Skeletal muscle tissue (tissue), 4 donors: ENCODE data around the gene TAF9B. TPM values are rescaled to one million over a fixed set of nuclear protein-coding genes. Genes with fewer than 3 reads are reported as not detected.
"Not testable (repeated sequence)": the region's sequence is repeated elsewhere in the genome, so short reads cannot be mapped to it uniquely, and the experiment has no call there.

Source experiments
- H3K27ac ChIP-seq: one replicate; pipeline ENCODE4 v1.7.0; 2013; ENCODE audit warnings: mild to moderate bottlenecking, low read depth, low read length, inconsistent platforms
- H3K27me3 ChIP-seq, 3 donors: one replicate each; pipeline ENCODE4 v1.7.0; 2013; ENCODE audit warnings: low read length in 3 of 3; ENCODE audit not compliant: control insufficient read depth in 3 of 3, insufficient read depth in 3 of 3
- H3K36me3 ChIP-seq, 3 donors: one replicate each; pipeline ENCODE4 v1.7.0; 2013; ENCODE audit warnings: low read length in 3 of 3; ENCODE audit not compliant: control insufficient read depth in 3 of 3, insufficient read depth in 3 of 3
- H3K4me1 ChIP-seq, 3 donors: one replicate each; pipeline ENCODE4 v1.7.0; 2013; ENCODE audit warnings: low read length in 3 of 3, mild to moderate bottlenecking in 3 of 3; ENCODE audit not compliant: control insufficient read depth in 3 of 3, insufficient read depth in 3 of 3
- H3K4me3 ChIP-seq, 3 donors: one replicate each; pipeline ENCODE4 v1.7.0; 2013; ENCODE audit warnings: low read length in 3 of 3
- H3K9ac ChIP-seq, 3 donors: one replicate each; pipeline ENCODE4 v1.7.0; 2013; ENCODE audit warnings: low read length in 3 of 3, mild to moderate bottlenecking in 3 of 3, moderate library complexity in 2 of 3, low read depth in 1 of 3
- H3K9me3 ChIP-seq, 3 donors: one replicate each; pipeline ENCODE4 v1.7.0; 2013; ENCODE audit warnings: low read length in 3 of 3; ENCODE audit not compliant: control insufficient read depth in 3 of 3
- total RNA-seq: library from RNA; depleted of rRNA; stranded (reverse); fragments of >200 nt; gene quantifications from one replicate; pipeline ENCODE4 v1.2.3, GENCODE V29; 2014
- donor health status: Osteomylitis.

Gene TAF9B
- total RNA-seq, result 16.7 TPM

- H3K9ac ChIP-seq, result peak within 1 kb of the TSS; percentile 76 to 81 (median 77)
- H3K36me3 ChIP-seq, result no peaks in the 10 kb centered on the region
- no peaks in the 10 kb centered on the region for H3K4me1 ChIP-seq
- H3K4me3 ChIP-seq, result peak within 1 kb of the TSS; percentile 79 to 89 (median 83)
- H3K9me3 ChIP-seq, result no peaks in the 10 kb centered on the region
- peak within 1 kb of the TSS; percentile 71 for H3K27ac ChIP-seq
- H3K27me3 ChIP-seq, result no peaks in the 10 kb centered on the region
These were observed at the start of gene TAF9B for GRCh38 chrX:78139160-78140123. Gene TAF9B, minus strand, starts transcription at chrX:78139650. Its CDS starts 39 bp downstream, at chrX:78139611.

- H3K4me1 ChIP-seq, result no peaks in the 10 kb centered on the region
- no peak overlapping the region for H3K4me3 ChIP-seq
These were observed 43.4 kb upstream of the TAF9B start for GRCh38 chrX:78182881-78183280.

GRCh38 chrX:78181307-78181706 is 41.9 kb upstream of the TAF9B start:
- Histone ChIP-seq H3K9me3 (no peaks in the 10 kb centered on the region), H3K4me3 (no peak overlapping the region), H3K36me3 (no peaks in the 10 kb centered on the region), H3K27ac (no peak overlapping the region), H3K9ac (no peak overlapping the region), H3K27me3 (no peaks in the 10 kb centered on the region), H3K4me1 (no peaks in the 10 kb centered on the region)

More at GRCh38 chrX:78182881-78183280, 43.4 kb upstream of the TAF9B start:
- H3K9me3 ChIP-seq, result no peaks in the 10 kb centered on the region
- no peaks in the 10 kb centered on the region for H3K36me3 ChIP-seq
- H3K27ac ChIP-seq, result no peak overlapping the region
- H3K9ac ChIP-seq, result no peak overlapping the region
- H3K27me3 ChIP-seq, result no peaks in the 10 kb centered on the region

GRCh38 chrX:78168065-78168464 is 28.6 kb upstream of the TAF9B start:
- no peaks in the 10 kb centered on the region for H3K27me3 ChIP-seq
- H3K9me3 ChIP-seq, result no peaks in the 10 kb centered on the region
- no peak overlapping the region for H3K9ac ChIP-seq
- H3K4me3 ChIP-seq, result no peak overlapping the region
- no peaks in the 10 kb centered on the region for H3K4me1 ChIP-seq
- H3K27ac ChIP-seq, result no peak overlapping the region
- H3K36me3 ChIP-seq, result no peaks in the 10 kb centered on the region

- Histone ChIP-seq H3K4me1 (no peaks in the 10 kb centered on the region), H3K36me3 (no peaks in the 10 kb centered on the region), H3K9ac (no peak overlapping the region), H3K9me3 (no peaks in the 10 kb centered on the region), H3K4me3 (no peak overlapping the region), H3K27me3 (no peaks in the 10 kb centered on the region), H3K27ac (no peak overlapping the region)
These were observed 26.0 kb upstream of the TAF9B start for GRCh38 chrX:78165425-78165824.

GRCh38 chrX:78163175-78163574 is 23.7 kb upstream of the TAF9B start:
- H3K9me3 ChIP-seq, H3K36me3 ChIP-seq, H3K9ac ChIP-seq, H3K27ac ChIP-seq, H3K4me3 ChIP-seq, H3K4me1 ChIP-seq, H3K27me3 ChIP-seq: not testable (repeated sequence)

GRCh38 chrX:78160711-78161110 is 21.3 kb upstream of the TAF9B start:
- H3K4me1 ChIP-seq, H3K9me3 ChIP-seq, H3K9ac ChIP-seq, H3K36me3 ChIP-seq, H3K4me3 ChIP-seq, H3K27ac ChIP-seq, H3K27me3 ChIP-seq: not testable (repeated sequence)

GRCh38 chrX:78157846-78158245 is 18.4 kb upstream of the TAF9B start:
- H3K36me3 ChIP-seq, H3K9ac ChIP-seq, H3K4me3 ChIP-seq, H3K27me3 ChIP-seq, H3K9me3 ChIP-seq, H3K4me1 ChIP-seq, H3K27ac ChIP-seq: not testable (repeated sequence)

GRCh38 chrX:78157373-78157772 is 17.9 kb upstream of the TAF9B start:
- H3K9me3 ChIP-seq, H3K4me1 ChIP-seq, H3K4me3 ChIP-seq, H3K9ac ChIP-seq, H3K27me3 ChIP-seq, H3K36me3 ChIP-seq, H3K27ac ChIP-seq: not testable (repeated sequence)

GRCh38 chrX:78147002-78147540 is 7.6 kb upstream of the TAF9B start:
- not testable (repeated sequence) for H3K27ac ChIP-seq, H3K9ac ChIP-seq, H3K9me3 ChIP-seq, H3K36me3 ChIP-seq, H3K27me3 ChIP-seq, H3K4me1 ChIP-seq, H3K4me3 ChIP-seq
